Smooth muscle cell (in vitro differentiated cells): ENCODE results near the gene MRFAP1L1. TPM values are rescaled to one million over a fixed set of nuclear protein-coding genes. Genes with fewer than 3 reads are reported as not detected.

Experiments
- DNase-seq: peaks from one replicate; lab custom pipeline; 2025; ENCODE audit not compliant: unreplicated experiment; lab: John Stamatoyannopoulos, UW
- H2AFZ ChIP-seq: fragments of 200-600 bp; sonication (generic); 2 replicates; pipeline ENCODE4 v1.6.0; 2016; ENCODE audit warnings: antibody characterized with exemption, low read depth, mild to moderate bottlenecking
- H3F3A ChIP-seq: fragments of 200-600 bp; sonication (generic); 2 replicates; pipeline ENCODE4 v1.6.0; 2017; ENCODE audit warnings: antibody characterized with exemption, low read depth
- H3K27ac ChIP-seq: fragments of 200-600 bp; sonication (generic); 2 replicates; pipeline ENCODE4 v1.5.1; 2016; ENCODE audit warnings: low read depth, mild to moderate bottlenecking
- H3K27me3 ChIP-seq: fragments of 200-600 bp; sonication (generic); 2 replicates; pipeline ENCODE4 v1.6.1; 2016; ENCODE audit warnings: low read depth, mild to moderate bottlenecking
- H3K36me3 ChIP-seq: fragments of 200-600 bp; sonication (generic); 2 replicates; pipeline ENCODE4 v1.5.1; 2016; ENCODE audit warnings: low read depth
- H3K4me1 ChIP-seq: fragments of 200-600 bp; sonication (generic); 2 replicates; pipeline ENCODE4 v1.5.1; 2016; ENCODE audit warnings: low read depth
- H3K4me2 ChIP-seq: fragments of 200-600 bp; sonication (generic); 2 replicates; pipeline ENCODE4 v1.6.0; 2016; ENCODE audit warnings: mild to moderate bottlenecking
- H3K4me3 ChIP-seq: fragments of 200-600 bp; sonication (generic); 2 replicates; pipeline ENCODE4 v1.5.1; 2016; ENCODE audit warnings: mild to moderate bottlenecking
- H3K79me2 ChIP-seq: fragments of 200-600 bp; sonication (generic); 2 replicates; pipeline ENCODE4 v1.6.0; 2016; ENCODE audit warnings: low read depth, mild to moderate bottlenecking
- H3K9ac ChIP-seq: fragments of 200-600 bp; sonication (generic); 2 replicates; pipeline ENCODE4 v1.6.0; 2016; ENCODE audit warnings: low read depth
- H3K9me3 ChIP-seq: fragments of 200-600 bp; sonication (generic); replicated peaks from 2 replicates; pipeline ENCODE4 v1.5.1; 2016; ENCODE audit warnings: low read depth
- H4K20me1 ChIP-seq: fragments of 200-600 bp; sonication (generic); 2 replicates; pipeline ENCODE4 v1.6.0; 2016; ENCODE audit warnings: low read depth
- CTCF ChIP-seq: fragments of 200-600 bp; sonication (generic); IDR thresholded peaks from 2 replicates; pipeline ENCODE4 v1.5.1; 2017; ENCODE audit warnings: borderline replicate concordance, mild to moderate bottlenecking, antibody characterized with exemption; ENCODE audit not compliant: insufficient read depth, poor library complexity, severe bottlenecking
- WGBS: methylation state at CpG from one replicate; pipeline ENCODE4 v1.1.7; 2016; ENCODE audit warnings: low lambda C conversion rate; 5-methylcytosine and 5-hydroxymethylcytosine counted together
- polyA plus RNA-seq: library from polyadenylated mRNA; unstranded; fragments of >200 nt; fragmentation: Nextera tagmentation; extraction: Ambion mirVana; gene quantifications from 2 replicates; pipeline ENCODE4 v1.2.1, GENCODE V29; 2016
- total RNA-seq: library from RNA; depleted of rRNA; stranded (reverse); fragments of >200 nt; gene quantifications from 2 replicates; pipeline ENCODE4 v1.2.3, GENCODE V29; 2014

MRFAP1L1 gene
- total and polyA plus RNA-seq, 2 experiments from 2014 or later = 48.9 to 67.1 TPM

- peak overlapping the region; percentile 96 for H3K4me2 ChIP-seq
- peak overlapping the region; percentile 61 for H3K4me3 ChIP-seq
- H3K4me1 ChIP-seq = peaks cover 8% of the 10 kb centered on the region
- H3K9me3 ChIP-seq = no peaks in the 10 kb centered on the region
- DNase-seq = no peak
- H4K20me1 ChIP-seq = peaks cover 17% of the 10 kb centered on the region
- H3K27me3 ChIP-seq = no peaks in the 10 kb centered on the region
- WGBS = 12% methylated on average over 9 of the region's 9 CpGs
- H3K79me2 ChIP-seq = peaks cover 23% of the 10 kb centered on the region
- H3K36me3 ChIP-seq = no peaks in the 10 kb centered on the region
- H3K27ac ChIP-seq = peak overlapping the region; percentile 60
- peak overlapping the region; percentile 65 for H2AFZ ChIP-seq
- peak overlapping the region; percentile 68 for H3K9ac ChIP-seq
- no peak for TF ChIP-seq CTCF
- H3F3A ChIP-seq = peaks cover 10% of the 10 kb centered on the region
These were observed 6.0 kb upstream of the MRFAP1L1 start for GRCh38 chr4:6715704-6716017.

GRCh38 chr4:6714954-6715353 is 5.3 kb upstream of the MRFAP1L1 start:
- H3K4me3 ChIP-seq = no peak overlapping the region
- H3K79me2 ChIP-seq = peaks cover 23% of the 10 kb centered on the region
- H3K9me3 ChIP-seq = no peaks in the 10 kb centered on the region
- H3K27me3 ChIP-seq = no peaks in the 10 kb centered on the region
- no peaks in the 10 kb centered on the region for H3K36me3 ChIP-seq
- 85% methylated on average over 1 of the region's 1 CpG for WGBS
- peak overlapping the region; percentile 65 for H2AFZ ChIP-seq
- no peak for DNase-seq
- no peak for TF ChIP-seq CTCF
- peaks cover 17% of the 10 kb centered on the region for H4K20me1 ChIP-seq
- peaks cover 13% of the 10 kb centered on the region for H3K4me1 ChIP-seq
- H3F3A ChIP-seq = peaks cover 10% of the 10 kb centered on the region
- H3K4me2 ChIP-seq = peak overlapping the region; percentile 96
- no peak overlapping the region for H3K9ac ChIP-seq
- H3K27ac ChIP-seq = no peak overlapping the region

- TF ChIP-seq CTCF = no peak
- H3K4me2 ChIP-seq = no peak overlapping the region
- peaks cover 25% of the 10 kb centered on the region for H4K20me1 ChIP-seq
- H3K27me3 ChIP-seq = no peaks in the 10 kb centered on the region
- H3K27ac ChIP-seq = no peak overlapping the region
- DNase-seq = no peak
- no peaks in the 10 kb centered on the region for H3F3A ChIP-seq
- H3K79me2 ChIP-seq = peaks cover 32% of the 10 kb centered on the region
- H3K4me1 ChIP-seq = peaks cover 17% of the 10 kb centered on the region
- no peak overlapping the region for H2AFZ ChIP-seq
- no peaks in the 10 kb centered on the region for H3K36me3 ChIP-seq
- WGBS = 96% methylated on average over 2 of the region's 2 CpGs
- H3K9me3 ChIP-seq = no peaks in the 10 kb centered on the region
- H3K4me3 ChIP-seq = no peak overlapping the region
- no peak overlapping the region for H3K9ac ChIP-seq
These were observed 1.3 kb upstream of the MRFAP1L1 start for GRCh38 chr4:6710996-6711395.

GRCh38 chr4:6710282-6710681 is 617 bp upstream of the MRFAP1L1 start:
- Histone ChIP-seq H3K9me3 (no peaks in the 10 kb centered on the region), H3K27ac (no peak overlapping the region), H3K4me3 (peak overlapping the region; percentile 79), H3K79me2 (peaks cover 40% of the 10 kb centered on the region), H3K36me3 (no peaks in the 10 kb centered on the region), H3K9ac (no peak overlapping the region), H3K4me1 (peaks cover 17% of the 10 kb centered on the region), H2AFZ (peak overlapping the region; percentile 97), H3F3A (no peaks in the 10 kb centered on the region), H4K20me1 (peaks cover 29% of the 10 kb centered on the region), H3K4me2 (peak overlapping the region; percentile 94), H3K27me3 (no peaks in the 10 kb centered on the region)
- no peak for TF ChIP-seq CTCF
- no peak for DNase-seq
- WGBS = 15% methylated on average over 6 of the region's 6 CpGs
